GM18526 (cell line): Measurements from ENCODE around the gene SRL.

Source experiments
- POLR2A ChIP-seq: IDR thresholded peaks from 3 replicates; pipeline ENCODE4 v1.6.1; 2011; ENCODE audit not compliant: insufficient read length; ENCODE audit errors: extremely low read depth

The SRL gene

GRCh38 chr16:4179020-4179419 lies 62.9 kb downstream of the SRL start:
- TF ChIP-seq POLR2A = no peak

- TF ChIP-seq POLR2A = no peak
These were observed 63.3 kb downstream of the SRL start for GRCh38 chr16:4178468-4179010.

GRCh38 chr16:4176906-4177417 lies 64.9 kb downstream of the SRL start:
- TF ChIP-seq POLR2A = no peak

- no peak for TF ChIP-seq POLR2A
These were observed 66.0 kb downstream of the SRL start for GRCh38 chr16:4175849-4176248.

GRCh38 chr16:4172070-4172469 lies 69.8 kb downstream of the SRL start:
- no peak for TF ChIP-seq POLR2A

- no peak for TF ChIP-seq POLR2A
These were observed 72.5 kb downstream of the SRL start for GRCh38 chr16:4169415-4169814.

- no peak for TF ChIP-seq POLR2A
These were observed 75.1 kb downstream of the SRL start for GRCh38 chr16:4166821-4167220.

GRCh38 chr16:4160658-4161430 lies 81.0 kb downstream of the SRL start:
- no peak for TF ChIP-seq POLR2A

GRCh38 chr16:4159726-4160125 lies 82.2 kb downstream of the SRL start:
- no peak for TF ChIP-seq POLR2A

- no peak for TF ChIP-seq POLR2A
These were observed 83.5 kb downstream of the SRL start for GRCh38 chr16:4158143-4159093.

- no peak for TF ChIP-seq POLR2A
These were observed 84.5 kb downstream of the SRL start for GRCh38 chr16:4157376-4157825.

GRCh38 chr16:4152267-4152666 lies 89.6 kb downstream of the SRL start:
- no peak for TF ChIP-seq POLR2A

GRCh38 chr16:4147236-4147635 lies 94.6 kb downstream of the SRL start:
- TF ChIP-seq POLR2A = no peak

GRCh38 chr16:4142268-4142667 lies 99.6 kb downstream of the SRL start:
- TF ChIP-seq POLR2A = no peak

- no peak for TF ChIP-seq POLR2A
These were observed 100.3 kb downstream of the SRL start for GRCh38 chr16:4141604-4142003.
